ENCODE data around the gene RCAN3. TPM values are rescaled to one million over a fixed set of nuclear protein-coding genes. Genes with fewer than 3 reads are reported as not detected.

Gene RCAN3
- total and polyA plus RNA-seq, 8 donors: 4.0 to 14.2 (median 11.9) TPM

DNA sequence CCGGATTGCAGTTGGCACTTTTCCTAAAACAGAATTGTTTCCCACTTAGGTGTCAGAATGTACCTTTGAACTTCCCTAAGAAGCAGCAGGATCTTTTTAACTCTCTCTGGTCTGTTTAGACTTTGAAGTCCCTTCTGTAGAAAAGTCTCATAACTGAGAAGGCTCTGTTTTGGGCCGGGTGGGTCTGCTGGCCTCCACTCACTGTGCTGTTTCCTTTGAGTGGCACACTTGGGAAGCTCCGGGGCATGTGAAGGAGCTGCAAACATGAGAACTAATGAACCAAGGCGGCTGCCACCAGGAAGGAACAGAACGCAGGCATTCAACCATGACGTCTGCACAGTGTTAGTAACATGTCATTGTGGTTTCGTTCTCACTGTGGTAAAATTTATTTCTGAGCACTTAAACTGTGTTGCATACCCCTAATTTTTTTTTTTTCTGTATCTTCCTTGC lies 33.8 kb downstream of the RCAN3 start:
- ATAC-seq: peak in 1 of 4 donors; percentile 9
- 56 to 72% methylated on average over 7 of the region's 7 CpGs for WGBS, 2 donors
- no peak overlapping the region for H3K4me3 ChIP-seq
- no peak overlapping the region for H3K27ac ChIP-seq
- intact Hi-C loops (cut with DNase I): no loop called here
- FAIRE-seq: no peak
- peaks cover 0 to 2% (median 0%) of the 10 kb centered on the region in 3 donors for H3K36me3 ChIP-seq
- H3K9me3 ChIP-seq: no peaks in the 10 kb centered on the region
- H3K4me1 ChIP-seq: peaks cover 4 to 10% (median 4%) of the 10 kb centered on the region in 3 donors
- H3K27me3 ChIP-seq: no peaks in the 10 kb centered on the region
- DNase-seq: no peak
- TF ChIP-seq, protein P1, sequence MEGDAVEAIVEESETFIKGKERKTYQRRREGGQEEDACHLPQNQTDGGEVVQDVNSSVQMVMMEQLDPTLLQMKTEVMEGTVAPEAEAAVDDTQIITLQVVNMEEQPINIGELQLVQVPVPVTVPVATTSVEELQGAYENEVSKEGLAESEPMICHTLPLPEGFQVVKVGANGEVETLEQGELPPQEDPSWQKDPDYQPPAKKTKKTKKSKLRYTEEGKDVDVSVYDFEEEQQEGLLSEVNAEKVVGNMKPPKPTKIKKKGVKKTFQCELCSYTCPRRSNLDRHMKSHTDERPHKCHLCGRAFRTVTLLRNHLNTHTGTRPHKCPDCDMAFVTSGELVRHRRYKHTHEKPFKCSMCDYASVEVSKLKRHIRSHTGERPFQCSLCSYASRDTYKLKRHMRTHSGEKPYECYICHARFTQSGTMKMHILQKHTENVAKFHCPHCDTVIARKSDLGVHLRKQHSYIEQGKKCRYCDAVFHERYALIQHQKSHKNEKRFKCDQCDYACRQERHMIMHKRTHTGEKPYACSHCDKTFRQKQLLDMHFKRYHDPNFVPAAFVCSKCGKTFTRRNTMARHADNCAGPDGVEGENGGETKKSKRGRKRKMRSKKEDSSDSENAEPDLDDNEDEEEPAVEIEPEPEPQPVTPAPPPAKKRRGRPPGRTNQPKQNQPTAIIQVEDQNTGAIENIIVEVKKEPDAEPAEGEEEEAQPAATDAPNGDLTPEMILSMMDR (IDR thresholded peaks at IDR 0.05): no peak

- TF ChIP-seq, protein P1 (IDR thresholded peaks at IDR 0.05): no peak
- peak overlapping the region in 2 of 4 donors; percentile 66 to 67 for H3K27ac ChIP-seq
- no peak for FAIRE-seq
- H3K4me1 ChIP-seq: peaks cover 5 to 11% (median 11%) of the 10 kb centered on the region in 3 donors
- H3K36me3 ChIP-seq: no peaks in the 10 kb centered on the region
- no peaks in the 10 kb centered on the region for H3K9me3 ChIP-seq
- 64% methylated on average over 15 of the region's 15 CpGs for WGBS, 2 donors
- H3K4me3 ChIP-seq: no peak overlapping the region
- H3K27me3 ChIP-seq: no peaks in the 10 kb centered on the region
- ATAC-seq: no peak
- no peak for DNase-seq
- intact Hi-C loops (cut with DNase I): loop anchor here in 1 of 3 donors (10.0 kb wide), 1 partner anchor 95 kb away; no protein-coding TSS in a partner anchor
Observed at GRCh38 chr1:24540051-24540905, 37.6 kb downstream of the RCAN3 start.

- WGBS, 2 donors: 21% methylated on average over 7 of the region's 7 CpGs
- peak; percentile 93 to 94 (median 94) for ATAC-seq
- intact Hi-C loops (cut with DNase I): loop anchor here in 1 of 3 donors (10.0 kb wide), 1 partner anchor 94 kb away; no protein-coding TSS in a partner anchor
Observed at GRCh38 chr1:24540906-24541710, 38.5 kb downstream of the RCAN3 start.

GRCh38 chr1:24541711-24542346 lies 39.2 kb downstream of the RCAN3 start:
- Histone ChIP-seq H3K27me3 (no peaks in the 10 kb centered on the region), H3K4me3 (no peak overlapping the region), H3K9me3 (no peaks in the 10 kb centered on the region), H3K4me1 (peaks cover 5 to 14% (median 11%) of the 10 kb centered on the region in 3 donors), H3K27ac (peak overlapping the region in 3 of 4 donors; percentile 51 to 67 (median 66)), H3K36me3 (no peaks in the 10 kb centered on the region)
- WGBS, 2 donors: 44 to 51% methylated on average over 8 of the region's 8 CpGs
- peak; percentile 65 to 81 (median 76) for ATAC-seq
- intact Hi-C loops (cut with DNase I): loop anchor here in 1 of 3 donors (10.0 kb wide), 1 partner anchor 93 kb away; no protein-coding TSS in a partner anchor
- TF ChIP-seq, protein P1 (IDR thresholded peaks at IDR 0.05): peak in 3 of 4 donors; percentile 57 to 60 (median 59)
- FAIRE-seq: no peak
- DNase-seq: peak in 2 of 6 donors; percentile 46 to 78

More at GRCh38 chr1:24540906-24541710, 38.5 kb downstream of the RCAN3 start:
- H3K36me3 ChIP-seq: no peaks in the 10 kb centered on the region
- H3K27ac ChIP-seq: peak overlapping the region; percentile 9 to 67 (median 58)
- no peaks in the 10 kb centered on the region for H3K27me3 ChIP-seq
- peak; percentile 80 for FAIRE-seq
- no peak overlapping the region for H3K4me3 ChIP-seq
- H3K9me3 ChIP-seq: no peaks in the 10 kb centered on the region
- H3K4me1 ChIP-seq: peaks cover 5 to 14% (median 11%) of the 10 kb centered on the region in 3 donors
- TF ChIP-seq, protein P1 (IDR thresholded peaks at IDR 0.05): no peak
- DNase-seq: peak in 2 of 6 donors; percentile 37 to 53

All from pancreas (tissue), 10 donors.